Left renal cortex interstitium (tissue), 4 donors: ENCODE data around the gene HLA-DOA. TPM values are rescaled to one million over a fixed set of nuclear protein-coding genes. Genes with fewer than 3 reads are reported as not detected.

Source experiments
- DNase-seq, 4 donors: peaks; one replicate each; pipeline ENCODE4 v3.0.0-alpha.2; 2013; ENCODE audit warnings: low read depth in 4 of 4, low spot score in 2 of 4, missing footprints in 1 of 4
- polyA plus RNA-seq, 4 donors: library from polyadenylated mRNA; unstranded; fragments of 120-200 nt; gene quantifications; one replicate each; pipeline ENCODE4 v1.2.1, GENCODE V29; 2013; ENCODE audit not compliant: insufficient read length in 4 of 4

Gene HLA-DOA
- polyA plus RNA-seq: 1 to 10 TPM; 4.6 to 5.4 (median 5.3) TPM

DNA sequence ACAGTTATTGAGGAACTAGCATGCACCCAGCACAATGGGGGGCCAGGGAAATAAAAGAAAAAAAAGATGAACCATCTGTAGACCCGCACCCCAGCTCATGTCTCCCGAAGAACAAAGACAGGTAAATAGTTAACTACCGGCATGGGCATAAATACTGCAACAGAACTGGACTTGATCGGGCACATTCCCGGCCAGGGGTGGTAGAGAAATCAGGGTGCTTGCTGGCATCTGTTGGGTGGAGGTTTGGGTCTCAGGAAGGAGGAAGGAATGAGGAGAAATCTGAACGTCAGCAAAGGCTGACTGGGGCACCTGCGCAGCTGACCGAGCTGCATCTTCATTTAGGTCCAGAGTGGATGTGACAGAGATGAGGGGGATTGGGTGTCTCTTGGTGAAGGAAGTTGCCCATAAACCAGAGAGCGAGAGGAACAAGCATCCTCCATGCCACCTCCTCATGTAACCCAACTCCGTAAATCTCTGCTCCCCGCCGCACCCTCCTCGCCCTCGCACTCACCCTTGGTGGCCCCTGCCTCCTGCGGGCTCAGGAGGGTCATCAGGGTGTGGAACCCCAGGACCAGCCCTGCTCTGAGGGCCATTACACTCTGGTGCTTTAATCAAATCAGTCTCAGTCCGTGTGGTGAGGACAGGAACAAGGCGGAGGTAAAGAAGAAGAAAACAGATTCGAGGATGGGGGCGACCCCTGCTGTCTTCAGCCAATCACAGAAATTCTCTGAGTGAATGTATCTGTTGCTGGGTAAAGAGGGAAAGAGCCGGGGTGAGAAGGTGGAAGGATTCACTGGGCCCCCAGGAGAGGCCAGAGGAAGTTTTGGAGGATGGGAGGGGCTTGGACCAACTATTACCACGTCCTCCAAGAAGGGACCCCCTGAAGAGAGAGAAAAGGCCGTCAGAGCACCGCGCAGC, at the start of gene HLA-DOA:
Gene HLA-DOA (minus strand): TSS at position 648 of the 918 bp plus-strand sequence.
- no peak for DNase-seq

DNA sequence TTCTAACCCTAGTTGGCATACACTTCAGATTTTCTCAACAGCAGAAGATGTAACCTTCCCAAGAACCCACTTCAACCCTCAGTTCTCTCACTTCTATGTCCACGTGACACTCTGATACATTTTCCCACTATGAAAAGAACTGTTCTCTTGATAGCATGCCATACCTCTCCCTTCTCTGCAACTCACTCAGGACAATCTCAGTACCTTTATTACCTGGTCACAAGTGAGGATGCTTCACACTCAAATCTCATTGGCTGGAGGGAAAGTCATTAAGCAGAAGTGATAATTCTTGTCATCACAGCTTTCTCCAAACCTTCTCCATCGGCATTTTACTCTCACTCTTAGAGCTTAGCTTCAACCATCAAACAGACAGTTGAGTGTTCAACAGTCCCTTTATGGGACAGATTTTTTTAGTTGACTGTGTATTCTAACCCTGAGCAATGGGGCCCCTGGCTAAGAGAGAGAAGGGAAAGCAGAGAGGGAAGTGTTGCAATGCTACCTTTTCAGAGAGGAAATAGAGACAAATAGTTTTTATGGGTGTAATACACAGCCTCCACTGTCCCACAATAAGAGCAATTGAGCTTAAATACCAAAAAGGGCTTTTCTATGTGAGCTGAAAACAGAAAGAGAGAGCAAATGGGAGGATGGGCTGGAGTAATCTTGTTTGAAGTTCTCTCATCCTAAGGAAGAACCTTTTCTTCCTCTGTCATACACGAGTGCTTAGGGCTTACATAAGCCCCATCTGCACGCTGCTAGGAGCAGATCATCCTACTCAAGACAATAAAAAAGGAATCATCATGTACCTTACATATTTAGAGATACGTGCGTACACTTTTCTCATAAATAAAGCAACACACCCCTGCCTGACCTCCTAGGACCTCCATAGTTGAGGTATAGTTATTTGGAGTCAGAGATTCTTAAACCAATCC, 48.1 kb upstream of the HLA-DOA start:
- no peak for DNase-seq

DNA sequence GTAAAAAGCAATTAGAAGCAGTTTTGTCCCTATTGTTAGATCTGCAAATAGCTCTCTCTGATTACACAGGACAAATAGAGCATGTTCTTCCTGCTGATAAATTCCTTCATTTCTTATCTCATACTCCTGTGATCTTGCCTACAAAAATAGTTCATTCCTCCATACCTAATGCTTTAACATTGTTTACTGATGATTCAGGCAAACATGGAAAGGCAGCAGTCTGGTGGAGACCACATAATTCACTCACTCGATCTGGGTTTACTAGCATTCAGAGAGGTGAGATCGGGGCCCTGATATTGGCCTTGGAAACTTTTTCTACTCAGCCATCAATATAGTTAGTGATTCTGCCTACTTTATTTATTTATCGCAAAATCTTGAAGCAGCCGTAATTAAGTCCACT, 43.8 kb upstream of the HLA-DOA start:
- no peak for DNase-seq

GRCh38 chr6:33052627-33053026, 43.2 kb upstream of the HLA-DOA start:
- no peak for DNase-seq

GRCh38 chr6:33050014-33050810, 40.8 kb upstream of the HLA-DOA start:
- DNase-seq: no peak

DNA sequence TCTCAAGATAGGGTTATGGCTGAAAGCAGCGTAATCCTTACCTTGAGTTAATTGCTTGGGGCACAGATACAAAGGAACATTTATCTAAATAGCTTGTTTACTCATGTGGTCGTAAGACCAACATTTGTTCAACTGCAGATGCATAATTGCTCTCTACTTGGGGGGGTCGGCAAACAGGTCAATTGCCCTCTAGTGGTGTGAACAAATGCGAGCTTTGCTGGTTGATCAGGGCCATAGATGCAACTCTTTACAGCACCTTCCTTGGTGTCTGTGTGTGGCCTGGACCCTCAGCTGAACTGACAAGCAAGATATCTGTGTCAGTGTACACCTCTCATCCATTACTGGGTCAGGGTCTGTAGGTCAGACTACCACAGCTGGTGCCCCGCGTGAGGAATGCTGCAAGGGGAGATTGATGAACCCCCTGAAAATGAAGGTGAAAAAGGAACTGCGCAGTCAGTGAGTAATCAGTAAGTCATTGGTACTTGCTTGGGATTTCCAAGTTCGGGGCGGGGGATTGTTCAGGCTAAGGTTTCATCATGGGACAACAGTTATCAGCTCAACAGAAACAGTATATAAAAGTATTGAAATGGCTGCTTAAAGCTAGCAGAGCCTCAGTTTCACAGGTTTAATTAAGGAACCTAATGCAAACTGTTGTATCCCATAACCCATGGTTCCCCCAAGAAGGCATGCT, 40.1 kb upstream of the HLA-DOA start:
- no peak for DNase-seq

DNA sequence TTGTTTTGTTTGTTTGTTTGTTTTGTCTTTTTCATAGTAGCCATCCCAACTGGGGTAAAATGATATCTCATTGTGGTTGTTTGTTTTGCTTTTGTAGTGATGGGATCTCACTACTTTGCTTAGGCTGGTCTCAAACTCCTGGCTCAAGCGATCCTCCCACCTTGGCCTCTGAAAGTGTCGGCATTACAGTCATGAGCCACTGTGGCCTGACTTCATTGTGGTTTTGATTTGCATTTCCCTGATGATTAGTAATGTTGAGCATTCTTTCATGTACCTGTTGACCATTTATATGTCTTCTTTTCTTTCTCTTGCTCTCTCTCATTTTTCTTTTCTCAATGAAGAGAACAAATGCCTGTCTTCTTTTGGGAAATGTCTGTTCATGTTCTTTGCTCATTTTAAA, 30.8 kb upstream of the HLA-DOA start:
- DNase-seq: no peak

DNA sequence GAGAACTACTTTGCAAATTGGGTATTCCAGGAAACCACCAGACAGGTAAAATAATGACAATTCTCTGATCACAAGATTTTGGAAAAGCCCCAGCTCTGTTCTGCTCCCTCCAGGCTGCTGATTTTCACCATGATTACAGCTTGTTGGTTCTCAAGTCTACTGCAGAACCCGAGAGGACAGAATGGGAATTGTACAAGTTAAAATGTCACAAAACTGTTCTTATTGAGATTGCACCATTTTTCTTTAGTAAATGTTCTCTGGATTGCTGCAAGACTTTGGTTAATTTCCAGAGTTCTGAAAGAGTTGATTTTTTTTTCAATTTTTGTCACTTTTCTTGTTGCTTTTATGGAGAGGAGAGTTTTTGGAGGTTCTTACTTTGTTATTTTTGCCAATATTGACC, 27.1 kb upstream of the HLA-DOA start:
- DNase-seq: no peak

- no peak for DNase-seq
These were observed 25.2 kb upstream of the HLA-DOA start for GRCh38 chr6:33034554-33034953.

DNA sequence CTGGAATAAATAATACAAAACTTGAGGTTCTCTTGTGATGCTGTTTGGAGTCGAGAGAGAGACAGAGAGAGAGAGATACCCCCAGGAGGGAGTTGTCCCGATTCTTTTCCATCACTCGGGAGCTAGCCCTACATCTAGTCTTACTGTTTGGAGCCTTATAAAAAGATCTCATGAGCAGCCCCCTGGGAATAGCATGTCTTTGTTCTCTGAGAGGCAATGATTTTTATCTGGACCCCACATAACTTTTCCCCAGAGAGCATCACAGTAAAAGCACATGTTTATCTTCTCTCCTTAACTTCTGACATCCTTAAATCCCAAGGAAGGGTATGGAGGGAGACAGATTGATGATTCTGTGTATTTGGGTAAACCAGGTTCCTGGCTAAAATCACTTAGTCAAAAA, 20.9 kb upstream of the HLA-DOA start:
- DNase-seq: no peak

- DNase-seq: no peak
These were observed 20.2 kb upstream of the HLA-DOA start for GRCh38 chr6:33029328-33030184.

DNA sequence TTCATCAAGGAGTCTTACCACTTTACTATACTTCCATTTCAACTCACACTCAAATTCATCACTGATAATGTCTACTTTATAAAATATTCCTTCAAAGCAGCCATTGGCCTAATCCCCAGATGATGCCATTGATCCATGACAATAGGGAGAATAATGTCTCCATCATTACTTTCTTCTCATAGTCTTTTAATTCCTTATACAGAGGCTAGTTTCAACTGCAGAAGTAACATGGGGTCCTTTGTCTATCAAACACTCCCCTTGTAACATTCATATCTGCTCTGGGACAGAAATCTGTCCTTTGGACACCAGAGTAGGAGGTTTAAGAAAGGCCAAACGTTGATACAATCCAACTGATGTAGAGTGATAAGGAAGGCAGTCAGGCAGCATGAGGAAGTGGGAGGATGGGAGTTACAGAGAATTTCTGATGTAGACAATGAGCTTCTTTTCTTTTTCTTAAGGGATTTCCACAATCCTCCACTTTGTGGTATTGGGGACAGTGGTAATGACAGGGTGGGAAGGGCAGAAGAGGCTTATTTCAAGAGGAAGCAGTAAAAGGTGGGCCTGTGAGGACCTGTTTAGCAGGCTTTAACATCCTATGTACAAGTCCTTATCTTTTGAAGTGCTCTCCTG, 18.9 kb upstream of the HLA-DOA start:
- no peak for DNase-seq

- DNase-seq: no peak
These were observed 15.1 kb upstream of the HLA-DOA start for GRCh38 chr6:33024521-33024920.

GRCh38 chr6:33023536-33023935, 14.1 kb upstream of the HLA-DOA start:
- DNase-seq: no peak

DNA sequence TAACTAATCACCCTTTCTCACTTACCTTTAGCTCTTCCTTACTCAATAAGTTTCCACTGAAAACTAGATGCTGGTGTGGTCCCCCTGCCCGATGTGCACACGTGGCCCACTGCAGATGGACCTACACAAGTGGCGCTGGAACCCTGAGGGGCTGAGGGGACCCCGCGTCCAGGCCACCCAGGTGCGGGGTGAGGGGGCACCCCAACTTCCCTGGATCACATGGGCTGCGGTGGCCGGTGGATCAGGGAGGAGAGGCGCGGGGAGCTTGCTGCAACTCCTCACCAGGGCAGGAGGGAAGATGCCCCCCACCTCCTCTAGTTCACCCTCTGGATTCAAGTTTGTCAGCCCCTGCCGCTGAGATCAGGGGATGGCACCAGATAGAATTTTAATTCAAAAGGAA, 12.5 kb upstream of the HLA-DOA start:
- DNase-seq: no peak

- no peak for DNase-seq
These were observed 10.0 kb upstream of the HLA-DOA start for GRCh38 chr6:33019372-33019771.

- DNase-seq: no peak
These were observed 9.5 kb upstream of the HLA-DOA start for GRCh38 chr6:33018904-33019303.

- DNase-seq: no peak
These were observed 9.0 kb upstream of the HLA-DOA start for GRCh38 chr6:33018418-33018817.
